Psoas muscle (tissue), 8 donors: ENCODE results near the gene C1orf74. TPM values are rescaled to one million over a fixed set of nuclear protein-coding genes. Genes with fewer than 3 reads are reported as not detected.
A peak's percentile ranks its signal among the peaks of the same experiment; 100 is the strongest.

Experiments
- ATAC-seq, 4 donors: fragments of 200-7000 bp; cut with Tn5 transposase; one replicate each; pipeline ENCODE4 v1.9.1; 2020; ENCODE audit warnings: moderate library complexity in 3 of 4, mild to moderate bottlenecking in 2 of 4
- DNase-seq, 2 donors: peaks; one replicate each; pipeline ENCODE4 v3.0.0-alpha.2; 2020
- H3K27ac ChIP-seq: fragments of 200-600 bp; one replicate; pipeline ENCODE4 v1.8.0; 2022
- H3K27me3 ChIP-seq, 3 donors: fragments of 200-600 bp in 1 of 3; one replicate each; pipeline versions ENCODE4 v1.6.1 to v1.8.0; 2013 to 2022; ENCODE audit warnings: low read length in 2 of 3, mild to moderate bottlenecking in 2 of 3, moderate library complexity in 1 of 3; ENCODE audit not compliant: insufficient read depth in 3 of 3
- H3K36me3 ChIP-seq, 2 donors: fragments of 200-600 bp in 1 of 2; one replicate each; pipeline versions ENCODE4 v1.6.1 to v1.8.0; 2013 to 2022; ENCODE audit warnings: low read depth in 1 of 2, mild to moderate bottlenecking in 1 of 2, moderate library complexity in 1 of 2; ENCODE audit not compliant: insufficient read depth in 1 of 2
- H3K4me1 ChIP-seq: fragments of 200-600 bp; one replicate; pipeline ENCODE4 v1.8.0; 2022
- H3K4me3 ChIP-seq: fragments of 200-600 bp; one replicate; pipeline ENCODE4 v1.8.0; 2022; ENCODE audit warnings: mild to moderate bottlenecking
- H3K9me3 ChIP-seq: fragments of 200-600 bp; one replicate; pipeline ENCODE4 v1.8.0; 2022
- WGBS, 3 donors: extraction: QIAGEN DNeasy Blood & Tissue Kit; methylation state at CpG; one replicate each; pipeline versions ENCODE4 v1.1.6 to v1.1.7; 2013; 5-methylcytosine and 5-hydroxymethylcytosine counted together
- intact Hi-C, 2 donors: fragments of 100-400 bp; cut with DNase I; formaldehyde crosslinking; loops; one replicate each; pipeline versions ENCODE4 v1.11.0 to v1.14.2; 2022
- polyA plus RNA-seq, 3 donors: library from polyadenylated mRNA; stranded (reverse); fragments of 200-250 nt; gene quantifications; one replicate each; pipeline ENCODE4 v1.2.3, GENCODE V29; 2013
- total RNA-seq, 4 donors: library from RNA; stranded (reverse); fragmentation: NEBNext Ultra II Directional in 2 of 4; extraction: Animal tissue kit (Norgen Biotek cat#: 25700) in 2 of 4; gene quantifications; one replicate each; pipeline versions ENCODE4 v1.2.1 to v1.2.4, GENCODE V29; 2021 to 2023
- TF ChIP-seq, protein P1 (sequence below): fragments of 200-600 bp; IDR thresholded peaks from one replicate; pipeline ENCODE4 v1.8.0; 2022; ENCODE audit warnings: antibody characterized with exemption
- donor health status: healthy with polysubstance abuse.
- donor health status: DM: no; HTN: no; CAD: no; lungs with moderate emphysema.
- donor health status: Bipolar disorder and iron deficiency.
- donor health status: healthy.
- donor health status: DM: yes; HTN: yes; CAD: no.
- donor health status: DM: no; HTN: no; CAD: no.
- donor health status: DM: no; HTN: no; CAD: no.
- donor health status: DM: yes; HTN: yes; CAD: no.

Gene C1orf74
- total and polyA plus RNA-seq, 7 donors, result 0.45 to 1.8 (median 1.2) TPM

DNA sequence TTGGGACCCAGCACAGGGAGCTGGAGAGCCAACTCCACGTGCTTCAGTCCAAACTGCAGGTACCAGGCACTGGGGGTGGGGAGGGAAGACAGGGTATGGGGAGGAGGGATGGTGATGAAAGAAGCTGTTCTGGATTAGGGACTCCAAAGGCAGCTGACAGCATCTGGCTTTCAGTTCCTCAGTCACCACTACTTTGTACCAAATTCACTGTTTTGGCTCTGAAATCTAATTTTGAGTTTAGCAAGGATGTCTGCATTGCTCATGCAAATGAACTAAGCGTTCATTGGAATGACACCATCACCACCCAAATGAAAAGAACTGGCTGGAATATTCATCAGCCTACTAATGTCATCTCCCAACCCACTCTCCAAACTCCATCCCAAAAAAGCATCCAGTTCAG is 8.7 kb downstream of the C1orf74 start:
- intact Hi-C loops, result no loop called here
- Histone ChIP-seq H3K4me1 (no peaks in the 10 kb centered on the region), H3K9me3 (no peaks in the 10 kb centered on the region), H3K27me3 (no peaks in the 10 kb centered on the region), H3K27ac (no peak overlapping the region), H3K36me3 (peaks cover 0 to 4% of the 10 kb centered on the region in 2 donors), H3K4me3 (no peak overlapping the region)
- TF ChIP-seq, protein P1, sequence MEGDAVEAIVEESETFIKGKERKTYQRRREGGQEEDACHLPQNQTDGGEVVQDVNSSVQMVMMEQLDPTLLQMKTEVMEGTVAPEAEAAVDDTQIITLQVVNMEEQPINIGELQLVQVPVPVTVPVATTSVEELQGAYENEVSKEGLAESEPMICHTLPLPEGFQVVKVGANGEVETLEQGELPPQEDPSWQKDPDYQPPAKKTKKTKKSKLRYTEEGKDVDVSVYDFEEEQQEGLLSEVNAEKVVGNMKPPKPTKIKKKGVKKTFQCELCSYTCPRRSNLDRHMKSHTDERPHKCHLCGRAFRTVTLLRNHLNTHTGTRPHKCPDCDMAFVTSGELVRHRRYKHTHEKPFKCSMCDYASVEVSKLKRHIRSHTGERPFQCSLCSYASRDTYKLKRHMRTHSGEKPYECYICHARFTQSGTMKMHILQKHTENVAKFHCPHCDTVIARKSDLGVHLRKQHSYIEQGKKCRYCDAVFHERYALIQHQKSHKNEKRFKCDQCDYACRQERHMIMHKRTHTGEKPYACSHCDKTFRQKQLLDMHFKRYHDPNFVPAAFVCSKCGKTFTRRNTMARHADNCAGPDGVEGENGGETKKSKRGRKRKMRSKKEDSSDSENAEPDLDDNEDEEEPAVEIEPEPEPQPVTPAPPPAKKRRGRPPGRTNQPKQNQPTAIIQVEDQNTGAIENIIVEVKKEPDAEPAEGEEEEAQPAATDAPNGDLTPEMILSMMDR, result no peak
- no peak for DNase-seq
- WGBS, 3 donors, result 53 to 62% (median 61%) methylated on average over 2 of the region's 2 CpGs
- no peak for ATAC-seq

DNA sequence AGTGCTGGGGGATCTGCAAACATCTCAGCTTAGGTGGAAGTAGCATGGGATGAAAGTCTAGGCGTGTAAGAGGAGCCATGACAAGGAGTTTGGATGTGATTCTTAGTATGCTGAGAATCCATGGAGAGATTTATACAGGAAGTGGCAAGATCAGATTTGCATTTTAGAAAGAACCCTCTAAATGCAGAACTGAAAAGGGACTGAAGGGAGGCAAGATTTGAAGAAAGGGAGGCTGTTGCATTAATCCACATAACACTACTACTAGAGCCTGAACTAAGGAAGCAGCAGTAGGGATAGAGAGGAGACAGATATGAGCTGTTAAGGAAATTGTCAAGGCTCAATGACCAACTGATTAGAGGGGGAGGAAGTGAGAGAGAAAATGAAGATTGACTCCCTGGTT is 9.8 kb downstream of the C1orf74 start:
- Histone ChIP-seq H3K27ac (no peak overlapping the region), H3K4me1 (no peaks in the 10 kb centered on the region), H3K4me3 (no peak overlapping the region), H3K9me3 (no peaks in the 10 kb centered on the region), H3K36me3 (peaks cover 0 to 4% of the 10 kb centered on the region in 2 donors), H3K27me3 (no peaks in the 10 kb centered on the region)
- ATAC-seq (no peak), DNase-seq (no peak)
- TF ChIP-seq, protein P1, result no peak
- intact Hi-C loops, result no loop called here
- 86 to 95% (median 88%) methylated on average over 1 of the region's 1 CpG for WGBS, 3 donors

DNA sequence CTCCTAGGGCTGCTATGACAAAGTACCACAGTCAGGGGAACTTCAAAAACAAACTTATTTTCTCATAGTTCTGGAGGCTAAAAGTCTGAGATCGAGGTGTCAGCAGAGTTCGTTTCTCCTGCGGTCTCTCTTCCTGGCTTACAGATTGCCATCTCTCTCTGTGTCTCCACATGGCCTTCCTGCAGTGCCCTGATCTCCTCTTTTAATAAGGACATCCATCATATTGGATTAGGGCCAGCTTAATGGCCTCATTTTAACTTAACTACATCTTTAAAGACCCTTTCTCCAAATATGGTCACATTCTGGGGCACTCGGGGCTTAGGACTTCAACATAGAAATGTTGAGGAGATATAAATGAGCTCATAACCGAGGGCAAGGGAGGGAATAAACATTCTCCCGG is 12.2 kb downstream of the C1orf74 start:
- no peak overlapping the region for H3K27ac ChIP-seq
- TF ChIP-seq, protein P1, result no peak
- 48 to 58% (median 50%) methylated on average over 6 of the region's 6 CpGs for WGBS, 3 donors
- H3K4me3 ChIP-seq, result no peak overlapping the region
- no peak for DNase-seq
- no peaks in the 10 kb centered on the region for H3K27me3 ChIP-seq
- no peaks in the 10 kb centered on the region for H3K36me3 ChIP-seq
- no peak for ATAC-seq
- H3K9me3 ChIP-seq, result no peaks in the 10 kb centered on the region
- H3K4me1 ChIP-seq, result no peaks in the 10 kb centered on the region
- intact Hi-C loops, result no loop called here

DNA sequence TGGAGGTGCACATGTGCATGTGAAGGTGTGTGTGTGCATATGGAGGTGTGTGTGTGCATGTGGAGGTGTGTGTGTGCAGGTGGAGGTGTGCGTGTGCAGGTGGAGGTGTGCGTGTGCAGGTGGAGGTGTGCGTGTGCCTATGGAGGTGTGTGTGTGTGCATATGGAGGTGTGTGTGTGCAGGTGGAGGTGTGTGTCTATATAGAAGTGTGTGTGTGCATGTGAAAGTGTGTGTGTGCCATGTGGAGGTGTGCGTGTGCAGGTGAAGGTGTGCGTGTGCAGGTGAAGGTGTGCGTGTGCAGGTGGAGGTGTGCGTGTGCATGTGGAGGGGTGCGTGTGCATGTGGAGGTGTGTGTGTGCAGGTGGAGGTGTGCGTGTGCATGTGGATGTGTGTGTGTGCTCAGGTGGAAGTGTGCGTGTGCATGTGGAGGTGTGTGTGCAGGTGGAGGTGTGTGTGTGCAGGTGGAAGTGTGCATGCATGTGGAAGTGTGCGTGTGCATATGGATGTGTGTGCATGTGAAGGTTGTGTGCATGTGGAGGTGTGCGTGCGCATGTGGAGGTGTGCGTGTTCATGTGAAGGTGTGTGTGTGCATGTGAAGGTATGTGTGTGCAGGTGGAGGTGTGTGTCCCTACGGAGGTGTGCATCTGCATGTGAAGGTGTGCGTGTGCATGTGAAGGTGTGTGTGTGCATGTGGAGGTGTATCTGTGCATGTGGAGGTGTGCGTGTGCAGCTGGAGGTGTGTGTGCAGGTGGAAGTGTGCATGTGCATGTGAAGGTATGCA is 13.5 kb downstream of the C1orf74 start:
- TF ChIP-seq, protein P1, result no peak

DNA sequence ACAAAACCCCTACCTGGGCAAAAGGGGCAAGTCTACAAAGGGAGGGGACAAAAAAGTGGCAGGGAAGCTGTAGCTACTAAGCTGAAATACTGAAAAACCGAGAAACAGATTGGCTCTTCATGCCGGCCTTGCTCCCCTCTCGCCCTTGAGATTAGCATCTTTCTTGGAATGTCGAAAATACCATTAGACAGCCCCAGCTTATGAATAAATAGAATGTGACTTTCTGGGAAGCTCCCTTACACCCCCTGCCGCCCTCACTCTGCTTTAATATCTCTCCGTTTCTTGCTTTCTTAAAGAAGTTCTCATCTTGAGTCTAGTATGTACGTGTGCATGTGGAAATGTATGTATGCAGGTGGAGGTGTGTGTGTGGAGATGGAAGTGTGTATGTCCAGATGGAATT is 14.4 kb downstream of the C1orf74 start:
- H3K36me3 ChIP-seq, result no peaks in the 10 kb centered on the region
- H3K27ac ChIP-seq, result peak overlapping the region; percentile 63
- WGBS, 3 donors, result 64 to 80% (median 72%) methylated on average over 7 of the region's 7 CpGs
- H3K4me3 ChIP-seq, result no peak overlapping the region
- no peaks in the 10 kb centered on the region for H3K4me1 ChIP-seq
- DNase-seq, result no peak
- H3K27me3 ChIP-seq, result no peaks in the 10 kb centered on the region
- H3K9me3 ChIP-seq, result no peaks in the 10 kb centered on the region
- TF ChIP-seq, protein P1, result no peak
- ATAC-seq, result no peak
- intact Hi-C loops, result no loop called here

More for the DNA sequence above, 13.5 kb downstream of the C1orf74 start:
- WGBS, 3 donors, result 95 to 97% (median 96%) methylated on average over 17 of the region's 17 CpGs
- Histone ChIP-seq H3K4me3 (no peak overlapping the region), H3K27ac (no peak overlapping the region), H3K9me3 (no peaks in the 10 kb centered on the region), H3K27me3 (no peaks in the 10 kb centered on the region), H3K36me3 (no peaks in the 10 kb centered on the region), H3K4me1 (no peaks in the 10 kb centered on the region)
- ATAC-seq (no peak), DNase-seq (no peak)
- intact Hi-C loops, result no loop called here
